Esophagus squamous epithelium (tissue), 5 donors: ENCODE data around the gene PHGDH. TPM values are rescaled to one million over a fixed set of nuclear protein-coding genes. Genes with fewer than 3 reads are reported as not detected.

ENCODE experiments used
- DNase-seq: peaks from one replicate; lab custom pipeline; 2025; lab: John Stamatoyannopoulos, UW
- H3K27ac ChIP-seq, 4 donors: fragments of 200-600 bp; sonication (generic); one replicate each; pipeline ENCODE4 v1.5.1; 2016 to 2019; ENCODE audit warnings: mild to moderate bottlenecking in 1 of 4
- H3K27me3 ChIP-seq, 4 donors: fragments of 200-600 bp; sonication (generic); 1 replicate in 3 of 4; 2 replicates in 1 of 4; pipeline versions ENCODE4 v1.5.1 to v1.6.0; 2017 to 2021; ENCODE audit warnings: antibody characterized with exemption in 1 of 4
- H3K36me3 ChIP-seq, 3 donors: fragments of 200-600 bp; sonication (generic); one replicate each; pipeline ENCODE4 v1.5.1; 2016 to 2019
- H3K4me1 ChIP-seq, 3 donors: fragments of 200-600 bp; sonication (generic); one replicate each; pipeline ENCODE4 v1.5.1; 2017 to 2019
- H3K4me3 ChIP-seq, 4 donors: fragments of 200-600 bp; sonication (generic); 1 replicate in 3 of 4; 2 replicates in 1 of 4; pipeline ENCODE4 v1.5.1; 2016 to 2019; ENCODE audit warnings: mild to moderate bottlenecking in 2 of 4, moderate library complexity in 1 of 4
- H3K9me3 ChIP-seq, 3 donors: fragments of 200-600 bp; sonication (generic); one replicate each; pipeline ENCODE4 v1.5.1; 2016 to 2019
- CTCF ChIP-seq, 6 experiments: fragments of 450-650 bp in 4 of 6; fragments of 200-600 bp in 2 of 6; sonication (generic) in 2 of 6; IDR thresholded peaks; one replicate each; pipeline ENCODE4 v1.5.1; 2016 to 2019; ENCODE audit warnings: antibody characterized with exemption in 6 of 6, mild to moderate bottlenecking in 4 of 6, moderate library complexity in 4 of 6
- POLR2A ChIP-seq, 4 donors: fragments of 450-650 bp; IDR thresholded peaks; one replicate each; pipeline ENCODE4 v1.6.1; 2017; ENCODE audit warnings: antibody characterized with exemption in 4 of 4, mild to moderate bottlenecking in 4 of 4, moderate library complexity in 3 of 4
- WGBS, 2 donors: methylation state at CpG; one replicate each; pipeline ENCODE4 v1.1.5; 2018; 5-methylcytosine and 5-hydroxymethylcytosine counted together
- intact Hi-C: fragments of 100-400 bp; cut with DNase I; formaldehyde crosslinking; loops from one replicate; pipeline ENCODE4 v1.15.0; 2022
- total RNA-seq, 4 donors: library from RNA; depleted of rRNA; stranded (reverse); fragments of >200 nt; gene quantifications; one replicate each; pipeline ENCODE4 v1.1.0, GENCODE V29; 2016
- donor health status: DM: yes; HTN: yes; CAD: no.

The PHGDH gene
- total RNA-seq, 4 donors from 2014 or later = 34.5 to 89.7 (median 43.2) TPM

DNA sequence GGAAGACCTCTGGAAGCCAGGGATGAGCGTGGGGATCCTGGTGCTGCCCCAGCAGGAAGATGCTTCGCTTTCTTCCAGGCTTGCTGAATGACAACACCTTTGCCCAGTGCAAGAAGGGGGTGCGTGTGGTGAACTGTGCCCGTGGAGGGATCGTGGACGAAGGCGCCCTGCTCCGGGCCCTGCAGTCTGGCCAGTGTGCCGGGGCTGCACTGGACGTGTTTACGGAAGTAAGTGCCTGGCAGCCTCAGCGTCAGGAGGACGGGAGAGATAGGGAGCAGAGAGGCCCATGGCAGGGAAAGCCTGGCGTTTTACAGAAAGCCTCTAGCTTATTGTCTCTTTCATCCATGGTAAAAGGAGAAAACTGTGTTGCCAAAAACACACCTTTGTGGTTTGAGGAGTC, 23.5 kb downstream of the PHGDH start:
- Histone ChIP-seq H3K4me1 (peaks cover 0 to 7% (median 0%) of the 10 kb centered on the region in 3 donors), H3K4me3 (no peak overlapping the region), H3K36me3 (peaks cover 0 to 61% (median 0%) of the 10 kb centered on the region in 3 donors), H3K9me3 (no peaks in the 10 kb centered on the region), H3K27ac (no peak overlapping the region), H3K27me3 (no peaks in the 10 kb centered on the region)
- no peak for DNase-seq
- intact Hi-C loops = no loop called here
- 91 to 92% methylated on average over 7 to 8 of the region's 14 CpGs for WGBS, 2 donors
- no peak for TF ChIP-seq CTCF (IDR thresholded peaks at IDR 0.05)
- TF ChIP-seq POLR2A (IDR thresholded peaks at IDR 0.05) = no peak

DNA sequence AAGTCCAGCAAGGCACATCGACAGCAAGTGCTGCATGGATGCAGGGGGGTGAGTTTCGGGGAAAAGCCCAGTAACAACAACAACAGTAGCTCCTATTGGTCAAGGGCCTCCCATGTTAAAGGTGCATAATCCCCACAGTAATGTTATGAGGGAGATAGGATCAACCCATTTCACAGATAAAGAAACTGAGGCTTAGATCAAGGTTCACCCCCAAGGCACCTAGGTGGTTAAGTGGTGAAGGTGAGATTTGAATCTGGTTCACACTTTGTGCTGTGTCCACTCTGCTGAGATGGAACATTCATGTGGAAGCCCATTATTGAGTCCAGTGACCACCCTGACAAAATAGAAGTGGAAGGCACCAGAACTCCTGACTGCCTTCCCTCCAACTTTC, 24.9 kb downstream of the PHGDH start:
- intact Hi-C loops = no loop called here
- peaks cover 0 to 9% (median 0%) of the 10 kb centered on the region in 3 donors for H3K4me1 ChIP-seq
- WGBS, 2 donors = 94 to 100% methylated on average over 2 of the region's 2 CpGs
- H3K27me3 ChIP-seq = no peaks in the 10 kb centered on the region
- no peaks in the 10 kb centered on the region for H3K9me3 ChIP-seq
- peak overlapping the region in 1 of 4 donors; percentile 23 for H3K27ac ChIP-seq
- TF ChIP-seq CTCF (IDR thresholded peaks at IDR 0.05) (no peak), POLR2A (IDR thresholded peaks at IDR 0.05) (no peak)
- no peak overlapping the region for H3K4me3 ChIP-seq
- no peak for DNase-seq
- peaks cover 0 to 54% (median 0%) of the 10 kb centered on the region in 3 donors for H3K36me3 ChIP-seq

DNA sequence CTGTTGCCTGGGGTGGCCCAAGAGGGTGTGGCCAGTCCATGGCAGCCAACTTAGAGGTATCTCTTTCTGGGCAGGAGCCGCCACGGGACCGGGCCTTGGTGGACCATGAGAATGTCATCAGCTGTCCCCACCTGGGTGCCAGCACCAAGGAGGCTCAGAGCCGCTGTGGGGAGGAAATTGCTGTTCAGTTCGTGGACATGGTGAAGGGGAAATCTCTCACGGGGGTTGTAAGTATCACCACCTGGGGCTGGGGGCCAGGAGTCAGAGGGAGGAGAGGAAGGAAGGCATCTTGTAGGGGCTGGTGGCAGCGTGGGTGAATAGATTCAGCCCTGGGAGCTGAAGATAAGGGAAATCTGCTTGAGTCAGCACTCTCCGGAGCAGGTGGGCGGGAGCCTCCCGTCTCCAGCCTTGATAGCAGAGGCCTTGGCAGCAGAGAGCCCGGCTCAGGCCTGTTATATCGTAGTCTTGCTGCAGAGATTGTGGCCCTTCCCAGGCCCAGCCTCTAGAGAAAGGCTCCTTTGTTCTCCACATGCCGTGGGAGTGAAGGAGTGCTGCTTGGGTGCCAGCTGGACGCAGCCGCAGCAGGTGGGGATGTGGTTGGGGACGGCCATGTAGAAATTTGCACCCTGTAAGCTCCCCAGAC, 25.4 kb downstream of the PHGDH start:
- TF ChIP-seq POLR2A (IDR thresholded peaks at IDR 0.05) (no peak), CTCF (IDR thresholded peaks at IDR 0.05) (no peak)
- WGBS, 2 donors = 71 to 73% methylated on average over 9 to 10 of the region's 16 CpGs
- DNase-seq = no peak
- peak overlapping the region in 1 of 4 donors; percentile 23 for H3K27ac ChIP-seq
- H3K4me1 ChIP-seq = peaks cover 0 to 15% (median 0%) of the 10 kb centered on the region in 3 donors
- intact Hi-C loops = no loop called here
- H3K4me3 ChIP-seq = no peak overlapping the region
- no peaks in the 10 kb centered on the region for H3K9me3 ChIP-seq
- H3K27me3 ChIP-seq = no peaks in the 10 kb centered on the region
- peaks cover 0 to 56% (median 0%) of the 10 kb centered on the region in 3 donors for H3K36me3 ChIP-seq

DNA sequence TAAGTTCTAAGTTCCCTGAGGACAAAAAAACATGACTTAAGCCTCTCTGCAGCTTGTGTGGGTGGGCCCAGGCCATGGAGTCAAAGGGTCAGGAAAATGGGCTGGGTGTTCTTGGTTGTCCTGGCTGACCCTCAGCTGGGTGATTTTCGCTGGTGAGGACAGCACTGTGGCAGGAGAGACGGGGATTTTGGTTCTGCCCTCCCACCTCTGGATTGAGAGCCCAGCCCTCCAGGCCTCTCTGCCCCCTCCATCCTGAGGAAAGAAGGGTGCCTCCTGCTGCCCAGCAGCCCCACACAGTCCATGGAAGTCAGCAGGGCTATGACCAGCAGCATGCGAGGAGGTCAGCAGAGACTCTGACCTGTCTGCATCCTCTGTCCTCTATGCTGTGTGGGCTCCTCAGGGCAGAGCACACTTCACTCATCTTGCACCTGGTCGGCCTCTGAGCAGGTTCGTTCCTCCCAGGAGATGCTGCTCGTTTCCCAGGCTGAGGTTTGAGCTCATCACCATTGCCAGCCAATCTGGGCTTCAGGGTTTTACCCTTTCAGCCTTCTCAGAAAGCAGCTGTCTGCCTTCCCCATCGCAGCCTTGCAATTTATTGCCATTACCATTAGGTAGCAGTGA, 26.5 kb downstream of the PHGDH start:
- Histone ChIP-seq H3K4me1 (peaks cover 0 to 25% (median 0%) of the 10 kb centered on the region in 3 donors), H3K9me3 (no peaks in the 10 kb centered on the region), H3K4me3 (no peak overlapping the region), H3K27me3 (no peaks in the 10 kb centered on the region), H3K27ac (no peak overlapping the region), H3K36me3 (peaks cover 0 to 55% (median 0%) of the 10 kb centered on the region in 3 donors)
- WGBS, 2 donors = 73% methylated on average over 6 of the region's 7 CpGs; no CpG with 5 or more reads in 1 of the 2 donors
- intact Hi-C loops = no loop called here
- no peak for TF ChIP-seq POLR2A (IDR thresholded peaks at IDR 0.05)
- no peak for TF ChIP-seq CTCF (IDR thresholded peaks at IDR 0.05)
- no peak for DNase-seq

GRCh38 chr1:119739150-119739549, 27.4 kb downstream of the PHGDH start:
- 78 to 80% methylated on average over 3 to 5 of the region's 6 CpGs for WGBS, 2 donors
- intact Hi-C loops = no loop called here

More at GRCh38 chr1:119739150-119739549, 27.4 kb downstream of the PHGDH start:
- Histone ChIP-seq H3K27ac (no peak overlapping the region), H3K9me3 (no peaks in the 10 kb centered on the region), H3K36me3 (peaks cover 0 to 55% (median 0%) of the 10 kb centered on the region in 3 donors), H3K4me1 (peaks cover 0 to 34% (median 0%) of the 10 kb centered on the region in 3 donors), H3K27me3 (no peaks in the 10 kb centered on the region), H3K4me3 (no peak overlapping the region)
- DNase-seq = no peak
- TF ChIP-seq CTCF (IDR thresholded peaks at IDR 0.05) (no peak), POLR2A (IDR thresholded peaks at IDR 0.05) (no peak)
